ENCODE measurements around the gene NDC1. TPM values are rescaled to one million over a fixed set of nuclear protein-coding genes. Genes with fewer than 3 reads are reported as not detected.

Gene NDC1
- polyA plus RNA-seq, 3 donors from 2014 or later = 4.0 to 13.6 (median 8.9) TPM

GRCh38 chr1:53811414-53811851, 26.7 kb downstream of the NDC1 start:
- no peaks in the 10 kb centered on the region for H3K4me1 Mint-ChIP-seq
- no peak for DNase-seq
- H3K27ac Mint-ChIP-seq = peak overlapping the region in 1 of 6 donors; percentile 9
- peaks cover 0 to 2% (median 0%) of the 10 kb centered on the region in 3 donors for H3K27me3 Mint-ChIP-seq (ENCODE audit: low read depth in 3 of 3)
- no peaks in the 10 kb centered on the region for H3K9me3 Mint-ChIP-seq
- peaks cover 32 to 53% (median 42%) of the 10 kb centered on the region in 3 donors for H3K36me3 Mint-ChIP-seq
- H3K4me3 Mint-ChIP-seq = no peak overlapping the region

DNA sequence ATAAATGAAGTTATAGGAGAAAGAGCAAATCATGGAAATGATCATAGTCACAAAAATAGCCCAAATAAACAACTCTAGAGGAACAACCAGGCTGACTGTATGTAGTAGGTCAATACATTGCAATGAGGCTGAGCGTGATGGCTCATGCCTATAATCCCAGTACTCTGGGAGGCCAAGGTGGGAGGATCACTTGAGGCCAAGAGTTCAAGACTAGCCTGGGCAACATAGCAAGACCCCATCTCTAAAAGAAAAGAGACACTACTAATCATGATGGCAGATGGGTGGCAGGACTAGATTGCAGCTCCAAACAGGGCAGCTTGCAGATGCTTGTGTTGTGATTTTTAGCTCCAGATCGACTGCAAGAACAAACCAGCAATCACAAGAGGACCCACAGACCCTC, 27.6 kb downstream of the NDC1 start:
- Mint-ChIP-seq H3K27ac (no peak overlapping the region), H3K9me3 (no peaks in the 10 kb centered on the region), H3K4me3 (no peak overlapping the region), H3K4me1 (no peaks in the 10 kb centered on the region), H3K36me3 (peaks cover 26 to 48% (median 39%) of the 10 kb centered on the region in 3 donors), H3K27me3 (ENCODE audit: low read depth in 3 of 3) (peaks cover 0 to 2% (median 0%) of the 10 kb centered on the region in 3 donors)
- DNase-seq = no peak

DNA sequence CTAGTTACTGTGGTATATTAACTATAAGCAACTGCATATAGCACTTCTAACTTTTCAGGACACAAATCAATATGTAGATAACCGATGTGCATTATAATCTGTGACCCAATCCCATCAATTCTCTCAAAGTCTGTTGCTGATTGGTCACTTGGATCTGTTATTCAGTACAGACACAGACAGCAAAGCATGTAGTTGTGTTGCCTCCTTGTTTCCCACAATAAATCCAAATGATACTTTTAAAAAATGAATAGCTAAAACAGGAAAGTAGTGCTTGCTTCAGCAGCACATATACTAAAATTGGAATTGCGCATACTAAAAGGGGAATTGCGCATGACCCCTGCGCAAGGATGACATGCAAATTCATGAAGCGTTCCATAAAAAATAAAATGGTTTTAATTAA, 28.1 kb downstream of the NDC1 start:
- DNase-seq = no peak
- no peaks in the 10 kb centered on the region for H3K4me1 Mint-ChIP-seq
- no peaks in the 10 kb centered on the region for H3K9me3 Mint-ChIP-seq
- H3K36me3 Mint-ChIP-seq = peaks cover 26 to 48% (median 34%) of the 10 kb centered on the region in 3 donors
- no peak overlapping the region for H3K27ac Mint-ChIP-seq
- peaks cover 0 to 4% (median 0%) of the 10 kb centered on the region in 3 donors for H3K27me3 Mint-ChIP-seq (ENCODE audit: low read depth in 3 of 3)
- no peak overlapping the region for H3K4me3 Mint-ChIP-seq

- Mint-ChIP-seq H3K36me3 (peaks cover 24 to 41% (median 25%) of the 10 kb centered on the region in 3 donors), H3K4me3 (no peak overlapping the region), H3K27ac (peak overlapping the region in 1 of 6 donors; percentile 5), H3K27me3 (ENCODE audit: low read depth in 3 of 3) (peaks cover 0 to 4% (median 0%) of the 10 kb centered on the region in 3 donors), H3K4me1 (no peaks in the 10 kb centered on the region), H3K9me3 (no peaks in the 10 kb centered on the region)
- DNase-seq = no peak
Measured at GRCh38 chr1:53807916-53808315, 30.2 kb downstream of the NDC1 start.

DNA sequence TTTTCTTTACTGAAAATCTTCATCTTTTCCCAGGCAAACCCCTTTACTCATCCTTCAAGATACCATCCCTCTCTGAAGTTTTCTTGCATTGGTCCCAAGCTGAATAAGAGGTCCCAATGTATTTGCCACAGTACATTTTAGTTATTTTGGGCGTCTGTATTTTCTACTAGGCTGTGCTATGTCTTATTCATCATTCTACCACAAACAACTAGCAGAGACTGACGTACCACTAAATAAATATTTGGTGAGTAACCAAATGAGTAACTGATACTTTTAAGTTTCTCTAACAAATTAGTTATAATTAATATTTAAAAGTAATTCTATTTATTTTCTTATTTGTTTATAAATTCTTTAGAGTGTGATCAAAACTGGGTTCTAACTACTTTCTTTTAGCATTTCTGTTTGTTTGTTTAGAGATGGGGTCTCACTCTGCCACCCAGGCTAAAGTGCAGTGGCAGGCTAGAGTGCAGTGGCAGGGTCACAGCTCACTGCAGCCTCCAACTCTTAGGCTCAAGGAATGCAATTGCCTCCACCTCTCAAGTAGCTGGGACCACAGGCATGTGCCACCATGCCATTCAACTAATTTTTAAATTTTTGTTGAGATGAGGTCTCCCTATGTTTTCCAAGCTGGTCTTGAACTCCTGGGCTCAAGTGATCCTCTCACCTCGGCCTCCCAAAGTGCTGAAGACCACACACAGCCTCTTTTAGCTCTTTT, 33.1 kb downstream of the NDC1 start:
- no peak for DNase-seq
- Mint-ChIP-seq H3K4me1 (no peaks in the 10 kb centered on the region), H3K36me3 (peaks cover 23 to 33% (median 31%) of the 10 kb centered on the region in 3 donors), H3K9me3 (no peaks in the 10 kb centered on the region), H3K4me3 (no peak overlapping the region), H3K27me3 (ENCODE audit: low read depth in 3 of 3) (peaks cover 0 to 2% (median 0%) of the 10 kb centered on the region in 3 donors), H3K27ac (no peak overlapping the region)

GRCh38 chr1:53804181-53804580, 33.9 kb downstream of the NDC1 start:
- no peaks in the 10 kb centered on the region for H3K4me1 Mint-ChIP-seq
- H3K4me3 Mint-ChIP-seq = no peak overlapping the region
- peaks cover 26 to 37% (median 35%) of the 10 kb centered on the region in 3 donors for H3K36me3 Mint-ChIP-seq
- no peak for DNase-seq
- no peak overlapping the region for H3K27ac Mint-ChIP-seq
- H3K9me3 Mint-ChIP-seq = no peaks in the 10 kb centered on the region
- H3K27me3 Mint-ChIP-seq (ENCODE audit: low read depth in 3 of 3) = peaks cover 0 to 2% (median 0%) of the 10 kb centered on the region in 3 donors

DNA sequence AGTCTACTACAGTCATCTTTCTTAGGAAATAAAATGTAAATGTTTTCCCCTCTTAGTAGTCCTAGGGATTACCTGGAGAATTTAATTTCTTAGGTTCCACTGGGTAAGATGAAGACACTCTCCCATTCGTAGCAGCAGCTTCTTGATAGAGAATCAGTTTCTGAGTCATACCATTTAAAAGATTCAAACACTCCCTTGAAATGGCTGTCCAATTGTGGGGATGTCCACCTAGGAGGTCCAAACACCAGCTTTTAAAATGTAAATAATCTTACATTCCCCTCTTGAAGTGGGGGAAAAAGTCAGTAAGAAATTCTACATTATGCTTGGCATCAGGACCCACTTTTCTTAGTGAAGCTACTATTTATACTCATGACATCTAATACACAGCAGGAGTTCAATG, 37.5 kb downstream of the NDC1 start:
- H3K4me3 Mint-ChIP-seq = no peak overlapping the region

GRCh38 chr1:53799141-53799540, 39.0 kb downstream of the NDC1 start:
- Mint-ChIP-seq H3K4me1 (no peaks in the 10 kb centered on the region), H3K36me3 (peaks cover 30 to 38% (median 33%) of the 10 kb centered on the region in 3 donors)
- no peak for DNase-seq

More for the DNA sequence above, 37.5 kb downstream of the NDC1 start:
- Mint-ChIP-seq H3K27me3 (ENCODE audit: low read depth in 3 of 3) (peaks cover 0 to 2% (median 0%) of the 10 kb centered on the region in 3 donors), H3K36me3 (peaks cover 29 to 32% (median 31%) of the 10 kb centered on the region in 3 donors), H3K27ac (no peak overlapping the region), H3K9me3 (no peaks in the 10 kb centered on the region), H3K4me1 (no peaks in the 10 kb centered on the region)
- DNase-seq = no peak

GRCh38 chr1:53792806-53793205, 45.3 kb downstream of the NDC1 start:
- H3K4me1 Mint-ChIP-seq = no peaks in the 10 kb centered on the region

More at GRCh38 chr1:53799141-53799540, 39.0 kb downstream of the NDC1 start:
- Mint-ChIP-seq H3K4me3 (no peak overlapping the region), H3K27ac (no peak overlapping the region), H3K9me3 (no peaks in the 10 kb centered on the region), H3K27me3 (ENCODE audit: low read depth in 3 of 3) (no peaks in the 10 kb centered on the region)

GRCh38 chr1:53787655-53788054, 50.4 kb downstream of the NDC1 start:
- H3K36me3 Mint-ChIP-seq = peaks cover 23 to 41% (median 38%) of the 10 kb centered on the region in 3 donors
- H3K9me3 Mint-ChIP-seq = no peaks in the 10 kb centered on the region
- H3K4me3 Mint-ChIP-seq = no peak overlapping the region
- no peaks in the 10 kb centered on the region for H3K27me3 Mint-ChIP-seq (ENCODE audit: low read depth in 3 of 3)
- H3K4me1 Mint-ChIP-seq = no peaks in the 10 kb centered on the region
- no peak for DNase-seq
- no peak overlapping the region for H3K27ac Mint-ChIP-seq

More at GRCh38 chr1:53792806-53793205, 45.3 kb downstream of the NDC1 start:
- Mint-ChIP-seq H3K27me3 (ENCODE audit: low read depth in 3 of 3) (no peaks in the 10 kb centered on the region), H3K36me3 (peaks cover 34 to 36% (median 34%) of the 10 kb centered on the region in 3 donors), H3K9me3 (no peaks in the 10 kb centered on the region), H3K27ac (no peak overlapping the region), H3K4me3 (no peak overlapping the region)
- no peak for DNase-seq

DNA sequence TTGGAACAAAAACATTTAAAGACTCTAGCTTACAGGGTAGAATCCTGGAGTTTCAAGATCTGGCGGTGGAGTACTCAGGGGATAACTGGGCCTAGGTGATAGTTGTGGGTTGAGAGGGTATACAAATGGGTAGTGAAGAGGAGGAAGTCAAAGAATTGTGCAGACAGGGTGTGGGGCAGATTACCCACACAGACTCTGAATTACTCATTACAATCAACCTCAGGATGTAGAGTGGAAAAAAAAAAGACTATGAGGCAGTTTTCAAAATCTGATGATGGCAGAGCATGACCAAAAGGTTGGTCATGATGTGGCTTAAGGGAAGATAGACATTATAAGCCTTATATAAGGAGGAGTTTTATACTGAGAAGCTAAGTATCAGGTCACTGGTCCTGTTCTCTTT, 55.0 kb downstream of the NDC1 start:
- Mint-ChIP-seq H3K4me3 (no peak overlapping the region), H3K27ac (peak overlapping the region in 1 of 6 donors; percentile 27), H3K36me3 (peaks cover 17 to 36% (median 21%) of the 10 kb centered on the region in 3 donors), H3K9me3 (no peaks in the 10 kb centered on the region), H3K4me1 (no peaks in the 10 kb centered on the region), H3K27me3 (ENCODE audit: low read depth in 3 of 3) (no peaks in the 10 kb centered on the region)
- DNase-seq = no peak

DNA sequence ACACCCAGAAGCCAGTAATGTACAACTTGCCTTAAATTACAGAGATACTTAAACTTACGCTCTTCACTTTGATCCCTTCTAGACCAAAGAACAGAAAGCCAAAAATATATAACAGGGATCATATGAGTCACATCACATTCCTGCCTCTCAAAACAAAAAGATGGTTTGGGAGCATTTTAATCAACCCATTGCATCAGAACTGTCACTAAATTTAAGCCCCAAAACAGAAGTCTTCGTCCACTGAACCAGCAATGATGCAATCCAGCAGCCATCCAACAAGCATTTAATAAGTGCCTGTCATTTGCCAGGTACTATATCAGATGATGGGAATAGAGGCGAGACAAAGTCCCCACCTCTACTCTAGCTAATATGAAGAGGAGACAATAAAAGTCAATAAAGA, 56.4 kb downstream of the NDC1 start:
- H3K9me3 Mint-ChIP-seq = no peaks in the 10 kb centered on the region
- DNase-seq = no peak
- no peaks in the 10 kb centered on the region for H3K27me3 Mint-ChIP-seq (ENCODE audit: low read depth in 3 of 3)
- H3K4me1 Mint-ChIP-seq = no peaks in the 10 kb centered on the region
- peaks cover 18 to 38% (median 20%) of the 10 kb centered on the region in 3 donors for H3K36me3 Mint-ChIP-seq
- H3K27ac Mint-ChIP-seq = peak overlapping the region in 2 of 6 donors; percentile 4 to 15
- H3K4me3 Mint-ChIP-seq = no peak overlapping the region

DNA sequence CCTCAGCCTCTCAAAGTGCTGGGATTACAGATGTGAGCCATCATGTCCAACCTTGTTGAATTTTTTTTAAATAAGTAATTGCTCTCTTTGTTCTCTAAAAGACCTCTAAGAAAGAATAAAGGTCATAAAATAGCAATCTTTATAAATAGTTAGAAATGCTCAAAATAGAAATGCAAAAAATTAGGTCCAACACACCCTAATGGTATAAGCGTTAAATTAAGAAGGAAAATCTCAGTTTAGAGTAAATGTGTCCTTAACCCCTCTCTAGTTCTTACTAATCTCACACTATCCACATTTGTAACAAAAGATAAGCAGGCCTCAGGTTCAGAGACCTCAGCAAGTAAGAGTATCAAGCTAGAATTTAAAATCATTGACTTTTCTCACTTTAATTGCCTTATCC, 60.8 kb downstream of the NDC1 start:
- H3K9me3 Mint-ChIP-seq = no peaks in the 10 kb centered on the region
- H3K4me1 Mint-ChIP-seq = no peaks in the 10 kb centered on the region
- no peak for DNase-seq
- no peaks in the 10 kb centered on the region for H3K27me3 Mint-ChIP-seq (ENCODE audit: low read depth in 3 of 3)
- H3K4me3 Mint-ChIP-seq = no peak overlapping the region
- no peak overlapping the region for H3K27ac Mint-ChIP-seq
- H3K36me3 Mint-ChIP-seq = peaks cover 0 to 25% (median 20%) of the 10 kb centered on the region in 3 donors

DNA sequence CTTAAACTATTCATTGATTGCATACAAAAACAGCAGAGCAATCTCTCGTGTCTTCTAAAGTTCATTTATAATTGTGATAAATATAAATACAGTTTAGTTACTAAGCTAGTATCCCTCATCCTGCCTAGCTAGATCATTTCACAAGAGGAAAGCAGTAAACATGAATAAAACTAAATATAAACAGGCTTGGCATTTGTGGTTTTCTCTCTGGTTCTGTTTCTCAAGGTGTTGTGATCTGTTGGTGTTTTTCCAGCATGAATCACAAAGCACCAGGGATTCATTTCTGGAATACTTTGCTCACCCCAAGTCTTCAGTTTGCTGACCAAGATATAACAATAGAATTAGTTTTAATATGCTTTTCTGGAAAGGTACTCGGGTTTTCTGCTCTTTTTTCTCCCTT, 66.4 kb downstream of the NDC1 start:
- no peak for DNase-seq
- H3K36me3 Mint-ChIP-seq = peaks cover 9 to 30% (median 10%) of the 10 kb centered on the region in 3 donors
- peaks cover 0 to 2% (median 0%) of the 10 kb centered on the region in 3 donors for H3K27me3 Mint-ChIP-seq (ENCODE audit: low read depth in 3 of 3)
- H3K4me3 Mint-ChIP-seq = no peak overlapping the region
- no peaks in the 10 kb centered on the region for H3K9me3 Mint-ChIP-seq
- peaks cover 9 to 13% of the 10 kb centered on the region in 2 donors for H3K4me1 Mint-ChIP-seq
- no peak overlapping the region for H3K27ac Mint-ChIP-seq
